Central memory CD4-positive, alpha-beta T cell (primary cell): ENCODE measurements around the gene DAGLA.

ENCODE experiments used
- DNase-seq: peaks from one replicate; pipeline ENCODE4 v3.0.0; 2022

Gene DAGLA

DNA sequence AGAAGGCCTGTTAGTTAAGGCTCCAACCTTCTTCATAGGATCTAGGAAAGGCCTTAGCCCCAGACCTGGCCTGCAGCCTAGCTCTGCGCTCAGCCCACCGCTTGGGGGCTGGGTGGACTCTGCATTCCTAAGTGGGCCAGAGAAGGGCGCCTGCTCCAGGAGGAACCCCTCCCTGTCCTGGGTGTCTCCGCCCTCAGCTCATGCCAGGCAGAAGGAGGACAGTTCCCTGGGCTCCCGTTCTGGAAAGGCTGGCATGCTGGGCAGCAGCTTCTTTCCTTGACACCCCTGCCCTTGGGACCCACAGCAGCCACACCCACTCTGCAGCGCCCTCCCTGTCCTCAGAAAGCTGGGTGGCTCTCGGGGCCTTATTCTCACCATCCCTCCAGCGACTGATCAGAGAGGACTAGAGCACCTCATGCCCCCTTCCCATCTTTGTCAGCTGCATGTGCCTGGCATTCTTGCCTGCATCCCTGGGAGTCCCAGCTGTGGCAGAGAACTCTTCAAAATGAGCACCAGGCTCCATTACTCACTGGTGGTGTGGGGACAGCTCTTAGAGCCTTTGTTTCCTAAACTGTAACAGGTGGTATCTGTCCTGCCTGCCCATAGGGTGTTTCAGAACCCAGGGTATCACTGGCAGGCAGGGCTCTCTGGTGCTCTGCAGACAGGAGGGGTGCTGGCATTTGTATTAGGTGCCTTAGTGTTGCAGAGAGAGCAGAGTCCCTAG is 51.9 kb downstream of the DAGLA start:
- DNase-seq, result no peak

DNA sequence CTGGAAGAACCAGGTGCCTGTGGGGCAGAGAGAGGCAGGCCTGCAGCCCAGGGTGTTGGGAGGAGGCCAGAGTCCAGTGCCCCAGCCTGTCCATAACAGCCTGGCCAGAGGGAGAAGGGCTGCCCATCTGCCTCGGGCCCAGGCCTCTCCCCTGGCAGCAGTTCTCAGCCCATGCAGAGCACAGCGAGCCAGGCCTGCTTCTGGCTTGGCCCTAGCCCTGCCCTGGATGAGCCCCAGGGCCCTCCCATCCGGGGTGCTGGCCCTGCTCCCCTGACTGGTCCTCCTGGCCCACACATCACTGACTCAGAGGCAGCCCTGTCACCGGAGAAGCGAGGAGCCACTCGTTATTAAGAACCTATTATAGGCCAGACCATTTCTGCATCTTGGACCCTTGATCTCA is 52.5 kb downstream of the DAGLA start:
- DNase-seq, result no peak

DNA sequence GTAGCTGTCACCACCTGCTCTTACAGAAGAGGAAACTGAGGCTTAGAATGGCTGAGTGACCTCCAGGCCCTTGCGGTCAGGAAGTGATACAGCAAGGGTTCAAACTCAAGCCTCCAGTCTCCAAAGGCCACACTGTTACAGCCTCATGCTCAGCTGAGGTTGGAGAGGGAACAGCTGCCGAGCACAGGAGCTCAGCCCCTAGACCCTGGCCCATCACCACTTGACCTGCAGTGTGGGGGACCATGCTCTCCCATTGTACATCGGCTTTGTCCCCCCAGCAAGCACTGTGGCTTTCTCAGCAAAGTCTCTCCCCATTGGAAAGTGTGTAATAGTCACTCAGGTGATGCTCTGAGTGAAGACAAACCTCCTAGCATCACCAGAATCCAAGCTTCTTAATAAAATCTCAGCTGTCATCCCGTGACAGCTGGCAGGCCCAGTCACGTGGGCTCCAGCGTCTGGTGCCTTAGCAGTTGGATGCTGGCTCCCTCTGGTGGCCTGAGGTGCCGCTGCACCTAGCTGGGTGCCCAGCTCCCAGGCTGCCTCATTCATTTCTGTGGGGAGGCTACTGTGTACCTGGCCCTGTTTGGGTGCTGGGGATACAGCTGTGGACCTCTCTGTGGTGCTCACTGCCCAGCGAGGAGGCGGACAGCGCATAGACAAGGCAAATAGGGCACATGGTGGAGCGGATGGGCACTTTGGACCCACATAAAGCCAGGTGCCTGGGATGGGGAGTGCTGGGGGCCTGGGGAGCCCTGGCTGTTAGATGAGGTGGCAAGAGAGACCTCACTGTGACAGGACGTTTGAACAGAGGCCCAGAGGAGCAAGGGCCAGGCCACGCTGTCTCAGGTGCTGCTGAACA is 53.2 kb downstream of the DAGLA start:
- DNase-seq, result peak; percentile 76

DNA sequence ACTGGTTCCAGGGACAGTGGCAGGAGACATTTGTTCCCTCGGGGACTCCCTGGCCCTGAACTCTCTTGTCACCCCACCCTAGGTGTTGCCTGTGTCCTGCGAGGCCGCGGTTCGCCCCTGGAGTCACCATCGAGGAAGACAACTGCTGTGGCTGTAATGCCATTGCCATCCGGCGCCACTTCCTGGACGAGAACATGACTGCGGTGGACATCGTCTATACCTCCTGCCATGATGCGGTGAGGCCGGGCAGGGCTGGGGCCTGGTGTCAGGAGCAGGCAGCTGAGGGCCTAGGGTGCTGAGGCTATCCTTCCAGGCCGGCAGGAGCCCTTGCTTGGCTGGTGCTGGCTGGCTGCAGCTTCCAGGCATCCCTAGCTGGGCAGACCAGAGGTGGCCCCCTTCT is 54.6 kb downstream of the DAGLA start:
- DNase-seq, result no peak

DNA sequence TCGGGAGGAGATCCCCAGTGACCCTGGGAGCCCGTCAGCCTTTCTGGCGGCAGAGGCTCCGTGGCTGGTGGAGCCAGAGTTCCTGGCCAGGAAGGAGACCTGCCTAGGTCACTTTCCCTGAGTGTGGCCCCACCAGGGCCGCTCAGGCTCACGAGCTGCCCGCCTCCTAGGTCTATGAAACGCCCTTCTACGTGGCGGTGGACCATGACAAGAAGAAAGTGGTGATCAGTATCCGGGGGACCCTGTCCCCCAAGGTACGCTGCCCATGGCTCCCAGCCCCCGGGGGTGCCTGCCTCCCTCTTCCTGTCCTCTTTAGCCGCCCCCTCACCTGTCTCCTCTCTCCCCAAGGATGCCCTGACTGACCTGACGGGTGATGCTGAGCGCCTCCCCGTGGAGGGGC is 55.2 kb downstream of the DAGLA start:
- no peak for DNase-seq

DNA sequence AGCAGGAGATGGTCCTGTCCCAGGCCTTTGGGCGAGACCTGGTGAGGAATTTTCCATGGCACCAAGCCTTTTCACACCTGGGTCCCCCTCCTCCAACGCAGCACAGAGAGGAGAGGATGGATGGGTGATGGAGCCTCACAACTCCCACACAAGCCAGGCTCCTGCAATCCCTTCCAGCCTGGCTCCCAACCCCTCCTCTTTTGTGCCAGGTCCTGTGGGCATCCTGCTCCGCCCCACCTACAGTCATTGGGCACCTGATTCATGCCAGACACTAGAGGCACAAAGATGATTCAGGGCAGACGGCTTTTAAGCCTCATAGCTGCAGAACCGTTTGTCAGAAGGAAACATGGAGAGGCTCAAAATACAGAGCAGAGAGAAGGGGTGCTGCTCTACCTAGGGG is 56.1 kb downstream of the DAGLA start:
- DNase-seq, result no peak

DNA sequence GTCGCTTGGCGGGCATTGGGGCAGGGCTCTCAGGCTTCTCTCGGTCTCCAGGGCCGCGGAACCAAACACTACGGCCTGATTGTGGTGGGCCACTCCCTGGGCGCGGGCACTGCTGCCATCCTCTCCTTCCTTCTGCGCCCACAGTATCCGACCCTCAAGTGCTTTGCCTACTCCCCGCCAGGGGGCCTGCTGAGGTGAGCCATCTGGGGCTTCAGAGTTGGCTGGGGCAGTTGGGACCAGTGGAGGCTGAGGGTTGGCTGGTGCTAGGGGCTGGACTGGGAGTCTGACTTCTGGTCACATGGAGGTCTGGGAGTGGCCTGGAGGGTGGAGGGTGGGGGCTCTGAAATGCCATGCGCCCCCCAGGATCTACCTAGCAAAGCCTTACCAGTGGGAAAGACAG is 56.9 kb downstream of the DAGLA start:
- DNase-seq, result no peak

DNA sequence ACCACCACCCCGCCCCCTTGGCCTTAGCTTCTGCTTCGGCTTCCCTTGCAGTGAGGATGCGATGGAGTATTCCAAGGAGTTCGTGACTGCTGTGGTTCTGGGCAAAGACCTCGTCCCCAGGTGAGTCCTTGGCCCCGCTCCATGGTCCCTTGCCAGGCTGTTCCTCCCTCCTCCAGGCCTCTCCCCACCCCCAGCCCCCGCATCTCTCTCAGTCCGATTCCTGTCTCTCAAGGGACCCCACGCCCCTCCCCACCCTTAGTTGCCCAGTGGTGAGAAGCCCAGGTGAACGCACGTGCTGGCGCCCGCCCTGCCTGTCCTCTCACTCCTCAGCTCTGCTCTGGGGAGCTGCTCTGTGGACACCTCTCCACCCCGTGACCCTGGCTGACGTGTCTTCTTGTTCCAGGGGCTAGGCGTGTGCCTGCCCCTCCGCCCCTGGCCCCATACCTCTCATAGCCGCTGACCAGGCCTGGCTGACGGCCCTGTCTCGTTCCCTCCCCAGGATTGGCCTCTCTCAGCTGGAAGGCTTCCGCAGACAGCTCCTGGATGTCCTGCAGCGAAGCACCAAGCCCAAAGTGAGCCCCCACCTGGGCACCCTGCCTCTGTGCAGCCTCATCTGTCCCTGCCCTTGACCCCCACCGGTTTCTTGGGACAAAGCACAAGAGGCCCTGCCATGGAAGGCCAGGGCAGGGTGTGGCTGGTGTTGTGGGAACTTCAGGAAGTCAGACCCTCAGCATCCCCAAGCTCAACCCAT is 57.6 kb downstream of the DAGLA start:
- DNase-seq, result no peak

DNA sequence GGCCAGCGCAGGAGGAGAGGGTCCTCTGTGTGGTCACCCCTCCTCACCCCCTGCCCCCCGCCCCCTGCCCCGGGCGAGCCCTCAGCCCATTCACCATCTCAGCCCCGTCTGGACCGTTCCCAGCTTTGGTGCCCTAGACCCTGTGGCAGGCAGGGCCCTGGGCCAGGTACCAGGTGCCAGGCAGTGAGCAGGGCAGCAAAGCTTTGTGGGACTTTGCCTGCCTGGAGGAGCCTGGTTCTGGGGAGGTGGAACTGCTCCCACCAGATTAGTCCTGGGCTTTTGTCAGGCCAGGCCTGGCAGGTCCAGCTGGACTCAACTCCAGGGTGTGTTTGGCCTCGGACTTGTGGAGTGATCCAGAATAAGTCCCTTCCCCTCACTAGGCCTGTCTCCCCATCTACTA is 58.6 kb downstream of the DAGLA start:
- no peak for DNase-seq

DNA sequence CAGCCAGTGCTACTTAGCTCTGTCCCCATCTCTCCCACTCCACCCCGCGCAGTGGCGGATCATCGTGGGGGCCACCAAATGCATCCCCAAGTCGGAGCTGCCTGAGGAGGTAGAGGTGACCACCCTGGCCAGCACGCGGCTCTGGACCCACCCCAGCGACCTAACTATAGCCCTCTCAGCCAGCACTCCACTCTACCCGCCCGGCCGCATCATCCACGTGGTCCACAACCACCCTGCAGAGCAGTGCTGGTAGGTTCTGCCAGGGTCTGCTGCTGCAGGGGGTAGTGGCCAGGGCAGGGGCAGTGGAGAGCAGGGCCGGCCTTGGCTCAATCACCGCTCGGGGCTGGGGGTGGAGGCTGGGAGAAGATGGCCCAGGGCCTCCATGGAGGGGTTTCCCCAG is 59.2 kb downstream of the DAGLA start:
- DNase-seq, result no peak

DNA sequence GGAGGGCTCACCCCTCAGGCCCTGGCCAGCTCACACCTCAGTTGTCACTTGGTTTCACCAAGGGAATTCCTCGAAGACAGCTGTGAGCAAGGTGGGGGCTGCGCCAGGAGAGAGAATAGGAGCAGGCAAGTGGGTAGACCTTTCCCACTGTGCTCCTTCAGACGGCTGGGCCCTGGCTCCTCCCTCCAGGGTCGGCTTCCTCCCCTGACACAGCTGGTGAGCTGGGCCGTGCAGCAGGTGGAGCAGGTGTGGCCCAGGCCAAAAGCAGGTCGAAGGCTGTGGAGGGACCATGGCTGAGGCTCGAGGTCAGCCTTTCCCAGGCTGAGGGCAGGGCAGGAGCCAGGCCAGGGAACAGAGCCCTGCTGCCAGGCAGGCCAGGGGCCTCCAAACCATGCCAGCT is 59.8 kb downstream of the DAGLA start:
- DNase-seq, result no peak

DNA sequence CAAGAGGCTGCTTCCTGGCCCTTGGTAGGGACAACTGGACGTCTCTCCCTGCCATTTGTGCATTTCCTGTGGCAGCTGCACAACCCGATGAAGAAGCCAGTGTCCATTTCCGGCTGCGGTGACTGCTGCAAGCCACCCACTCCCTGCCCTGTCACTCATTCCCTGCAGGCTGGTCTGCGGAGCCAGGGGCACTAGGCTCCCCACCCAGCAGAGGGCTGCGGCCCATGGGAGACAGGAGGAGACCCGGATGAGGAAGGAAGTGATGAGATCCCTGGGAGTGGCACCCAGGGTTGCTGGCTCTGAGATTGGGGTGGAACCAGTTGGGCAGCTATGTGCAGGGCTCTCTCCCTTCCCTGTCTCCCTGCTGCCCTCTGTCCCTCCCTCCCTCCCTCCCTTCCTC is 62.2 kb downstream of the DAGLA start:
- DNase-seq, result no peak

DNA sequence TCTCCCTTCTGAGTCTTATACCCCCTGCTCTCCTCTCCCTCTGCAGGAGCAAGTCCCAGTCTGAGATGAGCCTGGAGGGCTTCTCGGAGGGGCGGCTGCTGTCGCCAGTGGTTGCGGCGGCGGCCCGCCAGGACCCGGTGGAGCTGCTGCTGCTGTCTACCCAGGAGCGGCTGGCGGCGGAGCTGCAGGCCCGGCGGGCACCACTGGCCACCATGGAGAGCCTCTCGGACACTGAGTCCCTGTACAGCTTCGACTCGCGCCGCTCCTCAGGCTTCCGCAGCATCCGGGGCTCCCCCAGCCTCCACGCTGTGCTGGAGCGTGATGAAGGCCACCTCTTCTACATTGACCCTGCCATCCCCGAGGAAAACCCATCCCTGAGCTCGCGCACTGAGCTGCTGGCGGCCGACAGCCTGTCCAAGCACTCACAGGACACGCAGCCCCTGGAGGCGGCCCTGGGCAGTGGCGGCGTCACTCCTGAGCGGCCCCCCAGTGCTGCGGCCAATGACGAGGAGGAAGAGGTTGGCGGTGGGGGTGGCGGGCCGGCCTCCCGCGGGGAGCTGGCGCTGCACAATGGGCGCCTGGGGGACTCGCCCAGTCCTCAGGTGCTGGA is 63.4 kb downstream of the DAGLA start:
- no peak for DNase-seq

DNA sequence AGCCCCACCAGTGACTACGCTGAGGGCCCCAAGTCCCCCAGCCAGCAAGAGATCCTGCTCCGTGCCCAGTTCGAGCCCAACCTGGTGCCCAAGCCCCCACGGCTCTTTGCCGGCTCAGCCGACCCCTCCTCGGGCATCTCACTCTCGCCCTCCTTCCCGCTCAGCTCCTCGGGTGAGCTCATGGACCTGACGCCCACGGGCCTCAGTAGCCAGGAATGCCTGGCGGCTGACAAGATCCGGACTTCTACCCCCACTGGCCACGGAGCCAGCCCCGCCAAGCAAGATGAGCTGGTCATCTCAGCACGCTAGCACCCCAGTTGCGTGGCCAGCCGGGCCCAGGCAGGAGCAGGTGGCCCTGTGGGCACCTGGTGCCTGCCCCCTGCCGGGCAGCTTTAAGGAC is 64.0 kb downstream of the DAGLA start:
- no peak for DNase-seq

DNA sequence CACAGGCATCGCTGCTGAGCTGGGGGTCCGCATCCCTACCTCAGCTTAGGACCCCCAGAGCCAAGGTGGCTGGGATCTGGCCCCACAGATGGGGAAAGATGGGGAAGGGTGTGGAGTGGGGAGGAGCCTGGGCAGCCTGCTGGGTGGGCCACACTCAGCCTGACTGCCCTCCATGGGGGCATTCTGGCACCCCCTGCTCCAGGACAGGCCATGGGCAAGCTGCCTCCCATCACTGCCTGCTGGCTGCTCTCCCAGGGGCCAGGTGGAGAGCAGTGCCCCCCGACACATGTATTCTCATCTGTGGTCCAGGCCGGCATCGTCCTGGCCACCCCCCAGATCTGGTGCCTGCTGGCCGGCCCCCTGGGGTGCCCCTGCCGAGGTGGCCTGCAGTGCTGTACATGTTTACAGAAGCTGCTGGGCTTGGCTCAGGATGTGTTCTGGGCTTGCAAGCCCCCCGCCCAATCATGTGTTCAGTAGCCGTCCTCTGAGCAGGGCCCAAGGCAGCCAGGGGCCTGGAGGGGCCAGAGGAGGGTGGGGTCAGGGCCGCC is 64.5 kb downstream of the DAGLA start:
- no peak for DNase-seq

DNA sequence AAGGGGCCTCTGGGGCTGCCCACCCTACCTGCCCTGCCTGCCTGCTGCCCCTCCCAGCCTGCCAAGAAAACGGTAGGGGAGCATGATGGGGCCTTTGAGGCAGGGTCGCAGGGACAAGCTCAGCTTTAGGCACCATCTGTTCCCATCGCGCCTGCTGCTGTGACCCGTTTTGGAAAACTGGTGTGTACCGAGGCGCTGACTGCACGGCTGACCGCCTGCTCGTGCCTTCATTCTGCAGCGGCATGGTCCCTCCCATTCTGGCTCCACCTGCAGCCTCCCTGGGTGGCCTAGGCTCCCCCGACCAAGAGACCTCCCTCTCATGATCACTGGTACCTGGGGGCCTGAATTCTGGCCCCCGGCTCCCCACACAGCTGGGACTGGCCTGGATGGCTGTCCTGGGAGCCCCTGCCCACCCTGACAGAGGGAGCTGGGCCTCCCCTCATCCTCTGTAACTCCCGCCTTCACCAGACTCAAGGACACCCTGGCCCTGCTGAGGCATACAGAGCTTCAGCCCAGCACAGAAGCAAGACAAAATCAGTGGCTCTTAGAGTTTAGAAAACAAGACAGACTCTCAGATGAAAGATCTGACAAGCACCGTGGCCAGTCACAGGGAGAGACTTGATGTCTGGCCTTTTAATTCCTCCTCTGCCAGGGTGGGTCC is 65.7 kb downstream of the DAGLA start:
- DNase-seq, result no peak

DNA sequence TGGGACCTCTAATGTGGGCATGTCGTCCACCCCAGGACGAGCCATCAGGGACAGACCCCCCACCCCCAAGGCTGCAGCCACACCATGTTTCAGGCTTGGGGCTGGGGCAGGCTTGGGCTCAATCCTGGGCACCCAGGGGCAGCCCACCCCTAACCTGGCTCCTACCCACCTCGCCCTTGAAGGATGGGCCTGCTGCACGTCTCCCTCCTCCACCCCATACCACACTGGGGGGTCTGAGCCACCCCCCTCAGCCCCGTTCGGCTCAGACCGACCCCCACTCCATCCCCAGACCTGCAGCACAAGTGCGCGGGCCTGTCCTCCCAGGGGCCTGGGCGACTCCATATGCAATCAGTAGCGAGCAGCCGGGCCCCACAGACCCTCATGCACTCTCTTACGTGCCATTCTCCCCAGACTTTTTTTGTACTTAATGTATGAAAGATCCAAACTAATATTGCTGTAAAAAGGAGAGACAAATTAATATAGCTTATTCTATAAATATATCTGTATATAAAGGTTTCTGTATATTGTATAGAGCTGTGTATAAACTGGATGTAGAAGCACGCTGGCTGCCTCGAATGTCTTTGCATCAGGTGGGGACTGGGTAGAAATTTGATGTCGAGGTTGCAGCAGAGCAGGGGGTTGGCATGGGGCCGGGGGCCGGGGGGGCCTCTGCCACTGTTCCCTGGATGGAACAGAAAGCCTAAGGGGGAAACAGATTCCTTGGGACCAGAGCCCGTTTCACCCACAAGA is 66.4 kb downstream of the DAGLA start:
- no peak for DNase-seq

DNA sequence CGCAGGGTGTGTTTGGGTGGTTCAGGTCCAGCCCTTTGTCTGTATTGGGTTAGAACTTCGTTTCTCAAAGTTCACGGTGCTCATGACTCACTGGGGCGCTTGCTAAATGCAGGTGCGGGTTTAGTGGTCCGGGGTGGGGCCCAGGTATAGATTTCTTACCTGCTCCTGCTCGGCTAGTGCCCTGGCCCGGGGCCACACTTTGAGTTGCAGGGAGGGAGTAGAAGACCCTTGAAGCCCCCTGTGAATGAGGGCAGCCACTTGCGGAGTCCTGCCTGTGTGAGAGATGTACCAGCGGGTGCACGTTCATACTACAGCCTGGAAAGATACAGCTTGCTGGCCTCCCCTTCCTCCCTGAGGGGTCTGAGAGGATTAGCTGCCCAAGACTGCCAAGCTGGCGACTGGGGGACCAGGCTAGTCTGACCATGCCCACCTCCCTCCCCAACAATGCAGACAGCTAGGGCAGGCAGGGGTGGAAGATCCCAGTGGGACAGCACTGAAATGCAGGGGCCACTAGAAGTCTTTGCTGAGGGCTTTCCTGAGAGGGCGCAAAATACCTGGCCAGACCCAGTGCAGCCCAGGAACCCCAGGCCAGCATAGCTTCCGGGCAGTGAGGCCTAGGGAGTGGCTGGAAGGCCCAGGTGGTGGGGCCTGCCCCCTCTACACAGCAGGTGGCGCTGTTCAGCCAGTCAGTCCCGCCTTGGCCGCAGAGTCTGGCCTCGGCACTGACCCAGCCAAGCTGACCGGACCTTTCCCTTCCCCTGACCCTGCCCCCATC is 67.2 kb downstream of the DAGLA start:
- DNase-seq, result no peak

DNA sequence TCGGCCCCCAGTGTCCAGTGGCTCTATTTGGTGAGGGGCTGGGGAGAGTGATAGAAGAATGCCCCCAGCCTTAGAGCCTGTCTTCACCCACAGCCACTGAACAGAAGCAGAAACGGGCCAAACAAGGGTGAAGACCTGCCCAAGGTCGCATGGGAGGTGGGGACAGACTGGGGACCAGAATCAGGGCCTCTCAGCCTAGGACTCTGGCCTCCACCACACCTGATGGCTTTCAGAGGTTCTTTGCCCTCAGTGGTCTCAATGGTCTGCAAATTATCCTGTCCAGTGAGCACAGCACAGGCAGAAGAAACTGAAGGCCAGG is 67.7 kb downstream of the DAGLA start:
- DNase-seq, result no peak

DNA sequence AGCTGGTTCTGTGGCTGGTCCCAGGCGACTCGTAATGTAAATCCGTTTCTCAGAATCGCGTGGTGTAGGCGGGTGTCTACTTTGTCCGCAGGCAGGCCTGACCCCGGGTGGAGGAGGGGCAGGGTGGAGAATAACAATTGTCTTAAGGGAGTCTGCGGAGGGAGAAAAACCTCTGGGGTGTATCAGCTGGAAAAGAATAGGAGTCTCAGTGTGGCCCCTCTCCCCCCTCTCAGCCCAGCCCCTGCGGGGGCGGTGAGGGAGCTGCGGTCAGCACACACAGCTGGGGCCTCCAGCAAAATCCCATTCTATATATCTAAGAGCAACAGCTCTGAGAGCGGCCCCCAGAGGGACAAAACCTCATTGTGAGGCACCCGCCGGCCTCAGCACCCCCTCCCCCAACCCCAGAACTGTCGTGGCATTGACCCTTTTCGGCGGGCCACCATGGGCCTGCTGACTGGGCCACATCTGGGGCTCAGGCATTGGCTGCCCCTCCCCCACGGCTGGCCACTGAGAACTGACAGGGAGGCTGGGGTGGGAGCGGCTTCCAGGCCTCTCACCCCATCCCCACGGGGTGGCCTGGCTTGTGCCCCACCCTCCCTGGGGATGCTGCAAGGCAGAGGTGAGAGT is 69.5 kb downstream of the DAGLA start:
- DNase-seq, result no peak
